ENCODE results near the gene FAM3C.

- TF ChIP-seq, protein P1, sequence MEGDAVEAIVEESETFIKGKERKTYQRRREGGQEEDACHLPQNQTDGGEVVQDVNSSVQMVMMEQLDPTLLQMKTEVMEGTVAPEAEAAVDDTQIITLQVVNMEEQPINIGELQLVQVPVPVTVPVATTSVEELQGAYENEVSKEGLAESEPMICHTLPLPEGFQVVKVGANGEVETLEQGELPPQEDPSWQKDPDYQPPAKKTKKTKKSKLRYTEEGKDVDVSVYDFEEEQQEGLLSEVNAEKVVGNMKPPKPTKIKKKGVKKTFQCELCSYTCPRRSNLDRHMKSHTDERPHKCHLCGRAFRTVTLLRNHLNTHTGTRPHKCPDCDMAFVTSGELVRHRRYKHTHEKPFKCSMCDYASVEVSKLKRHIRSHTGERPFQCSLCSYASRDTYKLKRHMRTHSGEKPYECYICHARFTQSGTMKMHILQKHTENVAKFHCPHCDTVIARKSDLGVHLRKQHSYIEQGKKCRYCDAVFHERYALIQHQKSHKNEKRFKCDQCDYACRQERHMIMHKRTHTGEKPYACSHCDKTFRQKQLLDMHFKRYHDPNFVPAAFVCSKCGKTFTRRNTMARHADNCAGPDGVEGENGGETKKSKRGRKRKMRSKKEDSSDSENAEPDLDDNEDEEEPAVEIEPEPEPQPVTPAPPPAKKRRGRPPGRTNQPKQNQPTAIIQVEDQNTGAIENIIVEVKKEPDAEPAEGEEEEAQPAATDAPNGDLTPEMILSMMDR (IDR thresholded peaks at IDR 0.05; ENCODE audit: control extremely low read depth in 1 of 3, insufficient read depth in 1 of 3, low read depth in 1 of 3, low read length in 3 of 3) = no peak
- TF ChIP-seq EZH2 (IDR thresholded peaks at IDR 0.05; ENCODE audit: low read depth, low read length, severe bottlenecking) = no peak
- TF ChIP-seq TCF12 (IDR thresholded peaks at IDR 0.05; ENCODE audit: low read depth, low read length) = no peak
- no peak for TF ChIP-seq GABPA (IDR thresholded peaks at IDR 0.05; ENCODE audit: borderline replicate concordance, insufficient read depth, low read length)
- TF ChIP-seq POLR2A (IDR thresholded peaks at IDR 0.05; ENCODE audit: control extremely low read depth in 1 of 2, low read depth in 2 of 2, low read length in 2 of 2) = no peak
- TF ChIP-seq ZNF274 (IDR thresholded peaks at IDR 0.05; ENCODE audit: borderline replicate concordance, extremely low read depth, low read length) = no peak
- TF ChIP-seq, protein P2, sequence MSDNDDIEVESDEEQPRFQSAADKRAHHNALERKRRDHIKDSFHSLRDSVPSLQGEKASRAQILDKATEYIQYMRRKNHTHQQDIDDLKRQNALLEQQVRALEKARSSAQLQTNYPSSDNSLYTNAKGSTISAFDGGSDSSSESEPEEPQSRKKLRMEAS (IDR thresholded peaks at IDR 0.05) = no peak
- TF ChIP-seq EP300 (IDR thresholded peaks at IDR 0.05; ENCODE audit: borderline replicate concordance in 1 of 2, low read depth in 2 of 2, low read length in 2 of 2) = no peak
- no peak for TF ChIP-seq JUN (IDR thresholded peaks at IDR 0.05; ENCODE audit: low read depth, low read length)
- TF ChIP-seq SP2 (IDR thresholded peaks at IDR 0.05; ENCODE audit: low read length) = no peak
- TF ChIP-seq SIX5 (IDR thresholded peaks at IDR 0.05; ENCODE audit: low read depth, low read length) = no peak
- TF ChIP-seq SRF (IDR thresholded peaks at IDR 0.05; ENCODE audit: low read depth, low read length) = no peak
These were observed 95.3 kb downstream of the FAM3C start for GRCh38 chr7:121300685-121301420.
